Caki2 (cell line): ENCODE data around the gene ADAMTS17. TPM values are rescaled to one million over a fixed set of nuclear protein-coding genes. Genes with fewer than 3 reads are reported as not detected.

ENCODE experiments used
- DNase-seq: peaks from one replicate; pipeline ENCODE4 v3.0.0-alpha.2; 2015; ENCODE audit warnings: low read depth
- in situ Hi-C: cut with HindIII; loops from 2 replicates; pipeline ENCODE4 v1.10.0; 2016; ENCODE audit warnings: low sequenced_read_pairs, low pct_unique_long_range_greater_than_20kb, mixed read lengths
- total RNA-seq: library from RNA; depleted of rRNA; stranded (reverse); fragments of >200 nt; shearing (Covaris generic); gene quantifications from 2 replicates; pipeline ENCODE4 v1.2.3, GENCODE V29; 2014; ENCODE audit warnings: low replicate concordance

ADAMTS17 gene
- total RNA-seq, 1 experiment from 2014 or later: not detected

- no peak for DNase-seq
- in situ Hi-C loops: no loop called here
Measured at GRCh38 chr15:100328796-100329195, 13.0 kb downstream of the ADAMTS17 start.

GRCh38 chr15:100318880-100319279, 22.9 kb downstream of the ADAMTS17 start:
- no peak for DNase-seq
- in situ Hi-C loops: no loop called here

- in situ Hi-C loops: no loop called here
Measured at GRCh38 chr15:100314809-100315400, 26.9 kb downstream of the ADAMTS17 start.

GRCh38 chr15:100311833-100312476, 29.8 kb downstream of the ADAMTS17 start:
- in situ Hi-C loops: no loop called here

More at GRCh38 chr15:100314809-100315400, 26.9 kb downstream of the ADAMTS17 start:
- no peak for DNase-seq

GRCh38 chr15:100311154-100311625, 30.6 kb downstream of the ADAMTS17 start:
- DNase-seq: no peak
- in situ Hi-C loops: no loop called here

More at GRCh38 chr15:100311833-100312476, 29.8 kb downstream of the ADAMTS17 start:
- no peak for DNase-seq

GRCh38 chr15:100310513-100311153, 31.1 kb downstream of the ADAMTS17 start:
- in situ Hi-C loops: no loop called here

GRCh38 chr15:100310041-100310405, 31.8 kb downstream of the ADAMTS17 start:
- in situ Hi-C loops: no loop called here
- no peak for DNase-seq

More at GRCh38 chr15:100310513-100311153, 31.1 kb downstream of the ADAMTS17 start:
- DNase-seq: no peak

- no peak for DNase-seq
- in situ Hi-C loops: no loop called here
Measured at GRCh38 chr15:100309109-100310040, 32.4 kb downstream of the ADAMTS17 start.

- DNase-seq: no peak
- in situ Hi-C loops: no loop called here
Measured at GRCh38 chr15:100308608-100309007, 33.2 kb downstream of the ADAMTS17 start.

GRCh38 chr15:100308213-100308600, 33.6 kb downstream of the ADAMTS17 start:
- in situ Hi-C loops: no loop called here
- DNase-seq: no peak

- in situ Hi-C loops: no loop called here
- no peak for DNase-seq
Measured at GRCh38 chr15:100307241-100308212, 34.2 kb downstream of the ADAMTS17 start.

GRCh38 chr15:100306098-100306497, 35.7 kb downstream of the ADAMTS17 start:
- no peak for DNase-seq
- in situ Hi-C loops: no loop called here

GRCh38 chr15:100301910-100302431, 39.8 kb downstream of the ADAMTS17 start:
- DNase-seq: no peak
- in situ Hi-C loops: no loop called here

GRCh38 chr15:100298257-100298656, 43.5 kb downstream of the ADAMTS17 start:
- DNase-seq: no peak
- in situ Hi-C loops: no loop called here

- DNase-seq: no peak
- in situ Hi-C loops: no loop called here
Measured at GRCh38 chr15:100297812-100298211, 44.0 kb downstream of the ADAMTS17 start.

- in situ Hi-C loops: no loop called here
- DNase-seq: no peak
Measured at GRCh38 chr15:100295939-100296565, 45.7 kb downstream of the ADAMTS17 start.

GRCh38 chr15:100292010-100292409, 49.8 kb downstream of the ADAMTS17 start:
- in situ Hi-C loops: no loop called here
- DNase-seq: no peak
